Inflammatory macrophage treated with lipopolysaccharide for 1 hour (primary cell): Measurements from ENCODE around the gene S100B.

Source experiments
- DNase-seq, 2 donors: peaks; one replicate each; pipeline ENCODE4 v3.0.0-alpha.2; 2020 to 2022

The S100B gene

DNA sequence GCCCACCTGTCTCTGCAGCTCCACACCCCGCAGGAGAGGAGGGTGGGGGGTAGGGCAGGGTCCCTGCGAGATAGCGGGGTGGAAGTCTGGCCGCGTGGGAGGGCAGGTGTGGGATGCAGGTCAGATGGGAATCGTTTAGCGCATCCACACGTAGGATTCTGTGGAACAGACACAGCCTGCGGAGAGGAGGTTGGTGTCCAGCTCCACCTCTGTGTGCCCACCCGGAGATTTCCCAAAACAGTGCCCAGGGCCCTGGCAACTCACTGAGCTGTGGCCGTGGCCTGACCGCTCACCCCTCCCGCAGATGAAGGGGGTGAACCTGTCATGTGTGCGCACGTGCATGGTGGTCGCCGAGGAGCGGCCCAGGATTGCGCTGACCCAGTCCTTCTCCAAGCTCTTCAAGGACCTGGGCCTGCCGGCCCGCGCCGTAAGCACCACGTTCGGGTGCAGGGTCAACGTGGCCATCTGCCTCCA is 46.9 kb downstream of the S100B start:
- no peak for DNase-seq

DNA sequence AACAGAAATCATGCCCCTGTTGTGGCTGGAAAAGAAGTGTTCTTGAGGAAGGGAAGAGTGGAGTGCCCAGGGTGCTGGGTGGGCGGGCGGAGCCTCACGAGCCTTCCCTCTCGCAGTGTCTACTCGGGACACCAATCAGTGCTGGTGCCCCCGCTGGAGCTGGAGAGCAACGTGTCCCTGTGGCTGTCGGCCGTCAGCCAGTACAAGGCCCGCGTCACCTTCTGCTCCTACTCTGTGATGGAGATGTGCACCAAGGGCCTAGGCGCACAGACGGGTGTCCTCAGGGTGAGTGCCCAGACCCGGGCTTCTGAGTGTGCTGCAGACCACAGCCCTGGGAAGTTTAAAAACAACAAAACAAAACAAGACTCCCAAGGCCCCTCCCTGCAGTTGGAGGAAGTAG is 47.4 kb downstream of the S100B start:
- DNase-seq, result no peak

DNA sequence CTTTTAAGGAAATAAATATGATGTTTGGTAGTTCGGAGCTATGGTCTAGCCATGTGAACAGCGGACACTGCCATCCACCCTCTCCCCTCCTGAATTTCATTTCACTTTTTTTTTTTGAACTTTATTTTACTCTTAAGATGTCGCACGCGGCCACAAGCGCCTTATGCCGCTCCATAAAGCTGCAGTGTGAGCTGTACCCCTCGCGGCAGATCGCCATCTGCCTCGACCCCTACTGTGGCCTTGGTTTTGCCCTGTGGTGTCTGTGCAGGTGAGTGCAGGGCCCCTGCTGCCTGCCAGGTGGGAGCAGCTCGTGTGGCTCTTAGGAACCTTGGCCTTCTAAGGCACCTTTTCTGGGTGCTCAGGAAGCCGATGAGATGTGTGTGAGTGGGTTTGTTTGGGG is 48.1 kb downstream of the S100B start:
- no peak for DNase-seq

DNA sequence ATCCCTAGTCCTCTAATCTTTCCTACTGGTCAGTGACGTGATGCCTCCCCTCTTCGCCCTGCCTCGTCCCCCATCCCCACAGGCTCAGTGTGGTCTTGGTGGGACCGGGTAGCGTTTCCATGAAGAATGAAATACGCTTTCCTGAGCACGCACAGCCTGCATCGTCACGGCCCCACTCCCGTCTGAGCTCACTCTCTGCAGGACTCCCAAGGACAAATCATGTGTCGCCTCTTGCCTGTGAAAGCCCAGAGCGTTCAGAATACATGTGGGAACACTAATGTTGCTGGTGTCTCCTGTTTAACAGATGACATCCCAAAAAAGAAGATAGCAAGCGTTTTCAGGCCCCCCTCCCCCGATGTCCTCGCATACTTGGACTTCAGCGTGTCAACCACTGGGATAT is 49.2 kb downstream of the S100B start:
- DNase-seq, result no peak

DNA sequence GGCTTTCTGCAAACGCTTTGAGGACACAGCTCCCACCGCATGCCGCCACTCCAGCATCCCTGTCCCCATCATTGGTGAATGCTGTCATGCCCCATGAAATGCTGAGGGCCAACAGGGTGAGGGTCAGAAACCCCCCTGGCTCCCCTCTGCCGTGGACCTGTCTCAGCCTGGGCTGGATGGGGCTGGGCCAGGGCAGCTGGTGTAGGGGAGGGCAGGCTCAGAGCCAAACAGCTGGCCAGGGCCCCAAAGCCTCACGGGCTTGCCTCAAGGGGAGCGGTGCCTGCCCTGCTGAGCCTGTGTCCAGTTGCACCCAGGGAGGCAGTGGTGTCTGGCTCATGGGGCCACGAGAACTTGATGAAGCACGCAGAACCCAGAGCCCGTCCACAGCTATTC is 49.7 kb downstream of the S100B start:
- DNase-seq, result no peak

DNA sequence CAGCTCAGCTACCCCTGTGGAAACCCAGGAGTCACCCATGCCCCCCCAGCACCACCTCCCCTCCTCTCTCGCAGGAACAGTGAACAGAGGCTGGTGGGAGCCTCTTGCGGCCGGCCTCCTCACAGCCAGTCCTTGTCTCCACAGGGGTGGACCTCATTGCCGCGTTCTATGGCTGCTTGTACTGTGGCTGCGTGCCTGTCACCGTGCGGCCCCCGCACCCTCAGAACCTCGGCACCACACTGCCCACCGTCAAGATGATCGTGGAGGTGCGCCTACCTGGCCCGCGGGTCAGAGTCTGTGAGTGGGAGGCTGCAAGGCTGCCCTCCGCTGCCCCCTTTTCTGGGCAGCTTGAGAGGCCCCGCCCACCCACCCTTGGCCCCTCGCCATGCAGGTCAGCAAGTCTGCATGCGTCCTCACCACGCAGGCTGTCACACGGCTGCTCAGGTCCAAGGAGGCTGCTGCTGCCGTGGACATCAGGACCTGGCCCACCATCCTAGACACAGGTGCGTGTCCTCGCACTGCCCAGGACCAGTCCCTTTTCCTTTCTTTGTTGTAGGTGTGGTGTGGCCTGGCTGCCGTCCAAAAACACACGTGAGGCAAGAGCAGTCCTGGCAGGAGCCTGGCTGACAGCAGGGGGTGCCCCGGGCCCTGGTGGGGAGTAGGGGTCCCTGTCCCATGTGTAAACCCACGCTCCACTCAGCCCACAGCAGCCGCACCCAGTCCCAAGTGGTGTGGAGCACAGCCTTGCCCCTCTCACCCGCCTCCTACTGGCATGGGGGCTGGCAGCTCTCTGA is 50.3 kb downstream of the S100B start:
- DNase-seq, result no peak

DNA sequence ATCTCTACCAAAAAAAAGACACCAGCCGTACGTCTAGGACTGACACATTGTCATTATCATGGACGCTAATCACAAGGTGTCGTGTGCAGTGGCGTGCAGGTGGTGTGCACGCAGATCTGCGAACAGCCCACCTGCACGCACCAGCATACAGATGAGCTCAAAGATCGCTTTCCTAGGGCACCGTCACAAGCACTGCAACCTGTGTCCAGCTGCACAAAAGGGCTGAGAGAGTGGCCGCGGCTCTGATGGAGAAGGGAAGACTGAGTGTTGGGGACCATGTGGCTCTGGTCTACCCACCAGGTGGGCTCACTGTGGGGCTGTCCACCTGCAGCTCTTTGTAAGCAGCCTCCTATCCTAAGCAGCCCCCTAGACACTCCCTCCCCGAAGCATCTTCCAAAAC is 50.9 kb downstream of the S100B start:
- DNase-seq, result no peak

DNA sequence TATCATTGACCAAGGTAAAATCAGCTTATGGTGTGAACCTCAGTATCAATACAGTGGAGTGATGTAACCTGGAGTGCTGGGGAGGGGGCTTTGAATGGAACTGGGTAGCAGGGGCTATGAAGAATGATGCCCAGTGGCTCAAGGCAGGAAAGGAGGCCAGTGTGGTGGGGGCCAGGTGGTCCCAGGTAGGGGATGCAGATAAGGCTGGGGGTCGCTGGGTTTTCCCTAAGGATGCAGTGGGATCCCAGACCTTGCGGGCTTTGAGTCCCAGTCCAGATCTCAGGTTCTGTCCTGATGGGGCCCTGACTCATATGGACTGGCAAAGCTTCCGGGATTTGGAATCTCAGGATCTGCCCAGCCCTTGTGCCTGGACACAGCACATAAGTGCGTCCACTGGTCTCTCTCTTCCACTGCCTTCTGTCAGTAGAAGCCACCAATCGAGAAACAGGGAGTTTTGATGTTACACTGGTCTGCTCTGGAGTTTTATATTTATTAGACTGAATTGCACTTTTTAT is 52.0 kb downstream of the S100B start:
- no peak for DNase-seq

DNA sequence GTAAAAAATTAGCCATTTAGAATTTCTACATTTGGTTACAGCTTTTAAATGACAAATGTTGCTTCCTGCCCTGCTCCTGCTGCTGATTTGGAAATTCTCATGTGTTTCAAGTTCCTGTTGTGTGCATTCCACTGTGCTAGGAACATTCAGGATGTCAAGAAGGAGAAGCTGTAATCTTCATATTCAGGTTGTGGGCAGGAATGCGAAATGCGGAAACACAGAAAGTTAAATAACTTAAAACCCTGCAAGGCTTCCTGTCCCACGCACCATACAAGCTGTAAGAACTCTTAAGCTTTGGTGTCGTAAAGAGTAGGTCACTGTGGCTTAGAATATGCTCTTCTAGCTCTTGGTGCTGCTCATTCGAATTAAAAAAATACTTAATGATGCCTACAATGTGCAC is 52.6 kb downstream of the S100B start:
- DNase-seq, result peak; percentile 80 to 91

DNA sequence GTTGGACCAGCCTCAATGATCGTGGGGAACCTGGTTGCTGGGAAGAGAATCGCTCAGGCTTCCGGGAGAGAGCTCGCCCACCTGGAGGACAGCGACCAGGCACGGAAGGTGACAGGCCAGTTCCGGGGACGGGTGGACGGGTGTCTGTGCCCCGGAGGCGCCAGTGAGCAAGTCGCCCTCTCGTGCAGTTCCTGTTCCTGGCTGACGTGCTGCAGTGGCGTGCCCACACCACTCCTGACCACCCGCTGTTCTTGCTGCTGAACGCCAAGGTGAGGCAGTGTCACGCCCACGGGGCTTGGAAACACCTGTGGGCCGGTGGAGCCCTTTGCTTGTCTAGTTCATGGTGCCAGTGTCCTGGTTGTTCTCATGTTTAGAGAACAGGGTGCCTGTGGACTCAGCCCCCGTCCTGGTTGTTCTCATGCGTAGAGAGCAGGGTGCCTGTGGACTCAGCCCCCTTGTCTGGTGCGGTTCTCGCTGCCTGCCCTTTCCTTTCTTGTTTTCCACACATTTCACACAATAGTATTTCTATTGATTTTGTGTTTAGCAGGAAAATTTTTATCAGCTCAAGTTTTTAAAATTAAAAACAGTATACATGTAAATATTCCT is 53.1 kb downstream of the S100B start:
- DNase-seq, result peak; percentile 43 to 60

DNA sequence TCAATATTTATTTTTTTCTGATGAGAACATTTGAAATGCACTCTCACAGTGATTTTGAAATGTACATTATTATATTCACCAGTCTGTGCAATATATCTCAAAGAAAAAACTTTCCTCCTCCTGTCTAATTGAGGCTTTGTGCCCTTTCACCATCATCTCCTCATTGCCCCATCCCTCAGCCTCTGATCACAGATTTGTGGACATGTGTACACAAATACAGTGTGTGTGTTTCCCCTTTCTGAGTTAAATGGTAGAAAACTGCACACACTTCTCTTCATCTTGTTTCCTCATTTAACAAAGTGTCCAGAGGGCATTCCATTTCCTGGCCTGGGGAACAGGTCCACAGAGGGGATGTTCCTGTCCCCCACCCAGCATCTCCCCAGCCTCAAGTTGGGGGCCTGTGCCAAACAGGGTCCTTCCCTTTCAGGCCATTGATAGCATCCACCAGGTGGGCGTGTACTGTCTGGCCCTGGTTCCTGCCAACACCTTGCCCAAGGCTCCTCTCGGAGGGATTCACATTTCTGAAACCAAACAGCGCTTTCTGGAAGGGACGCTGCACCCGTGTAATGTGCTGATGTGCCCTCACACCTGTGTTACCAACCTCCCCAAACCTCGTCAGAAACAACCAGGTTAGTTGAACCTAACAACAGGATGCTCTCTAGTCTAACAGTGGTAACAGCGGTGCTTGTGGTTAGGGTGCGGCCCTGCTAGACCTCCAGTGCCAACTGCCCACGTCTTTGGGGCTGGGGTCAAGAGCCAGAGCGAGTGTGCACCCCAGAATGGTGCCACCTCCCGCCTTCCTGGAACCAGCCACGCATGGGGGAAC is 54.6 kb downstream of the S100B start:
- DNase-seq, result peak; percentile 55 to 58

DNA sequence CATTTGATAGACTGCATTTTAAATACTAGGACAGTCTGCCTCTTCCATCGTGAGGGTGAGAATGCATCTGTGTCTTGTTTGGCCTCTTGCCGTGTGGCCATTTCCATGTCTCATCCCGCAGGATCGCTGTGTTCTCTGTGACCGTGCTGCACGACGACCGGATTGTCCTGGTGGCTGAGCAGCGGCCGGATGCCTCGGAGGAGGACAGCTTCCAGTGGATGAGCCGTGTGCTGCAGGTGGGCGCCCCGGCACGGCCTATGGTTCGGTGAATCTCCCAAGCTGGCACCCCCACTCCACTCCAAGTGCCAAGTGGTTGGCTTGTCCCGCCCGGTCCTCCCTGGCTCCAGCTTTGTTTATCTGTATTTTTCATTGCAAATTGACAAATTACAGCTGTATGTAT is 55.2 kb downstream of the S100B start:
- no peak for DNase-seq
